Measurements from ENCODE around the gene KRT3.

GRCh38 chr12:52776435-52776834 lies 19.5 kb downstream of the KRT3 start:
- TF ChIP-seq ZFP3 (tag by site-specific recombination; IDR thresholded peaks at IDR 0.05; ENCODE audit: low read depth): no peak
- TF ChIP-seq CTCF (tag by site-specific recombination; IDR thresholded peaks at IDR 0.05): no peak
- TF ChIP-seq ZBTB1 (tag by site-specific recombination; IDR thresholded peaks at IDR 0.05): no peak
- no peak for TF ChIP-seq ZNF121 (tag by site-specific recombination; IDR thresholded peaks at IDR 0.05)
- TF ChIP-seq ZFP69B (tag by site-specific recombination; IDR thresholded peaks at IDR 0.05): no peak
- no peak for TF ChIP-seq ZBTB48 (tag by site-specific recombination; IDR thresholded peaks at IDR 0.05)
- no peak for TF ChIP-seq ZNF600 (tag by site-specific recombination; IDR thresholded peaks at IDR 0.05)
- TF ChIP-seq ZNF426 (tag by site-specific recombination; IDR thresholded peaks at IDR 0.05): no peak
- no peak for TF ChIP-seq ZNF362 (tag by site-specific recombination; IDR thresholded peaks at IDR 0.05)
